HFFc6 (cell line): ENCODE measurements around the gene CISTR. TPM values are rescaled to one million over a fixed set of nuclear protein-coding genes. Genes with fewer than 3 reads are reported as not detected.

Experiments used
- DNase-seq: peaks from one replicate; pipeline ENCODE4 v3.0.0-alpha.2; 2018
- H3K27ac Mint-ChIP-seq: 2 replicates; pipeline ENCODE4 v1.8.0; 2020; ENCODE audit warnings: mild to moderate bottlenecking, mixed read lengths
- H3K27me3 Mint-ChIP-seq: 2 replicates; pipeline ENCODE4 v1.8.0; 2021; ENCODE audit warnings: mild to moderate bottlenecking, moderate library complexity, mixed read lengths; ENCODE audit not compliant: insufficient read depth
- H3K36me3 Mint-ChIP-seq: 2 replicates; pipeline ENCODE4 v1.8.0; 2021; ENCODE audit warnings: low read depth, mixed read lengths
- H3K4me1 Mint-ChIP-seq: 2 replicates; pipeline ENCODE4 v1.8.0; 2020; ENCODE audit warnings: low read depth, mixed read lengths
- H3K4me3 Mint-ChIP-seq: 2 replicates; pipeline ENCODE4 v1.8.0; 2020; ENCODE audit warnings: mild to moderate bottlenecking, moderate library complexity, mixed read lengths
- H3K9me3 Mint-ChIP-seq: 2 replicates; pipeline ENCODE4 v1.8.0; 2020; ENCODE audit warnings: mild to moderate bottlenecking, mixed read lengths
- total RNA-seq, 6 experiments: library from RNA; stranded (reverse); fragmentation: NEBNext Ultra II Directional; extraction: Animal tissue kit (Norgen Biotek cat#: 25700); gene quantifications; 2 replicates in 1 of 6; 3 replicates in 5 of 6; pipeline ENCODE4 v1.2.3, GENCODE V29; 2021
- TF ChIP-seq, protein P1 (sequence below): fragments of 200-600 bp; sonication (generic); IDR thresholded peaks from 2 replicates; pipeline ENCODE4 v1.5.0; 2021; ENCODE audit warnings: antibody characterized with exemption, mild to moderate bottlenecking

CISTR gene
- total RNA-seq, 6 experiments from 2014 or later, result not detected

DNA sequence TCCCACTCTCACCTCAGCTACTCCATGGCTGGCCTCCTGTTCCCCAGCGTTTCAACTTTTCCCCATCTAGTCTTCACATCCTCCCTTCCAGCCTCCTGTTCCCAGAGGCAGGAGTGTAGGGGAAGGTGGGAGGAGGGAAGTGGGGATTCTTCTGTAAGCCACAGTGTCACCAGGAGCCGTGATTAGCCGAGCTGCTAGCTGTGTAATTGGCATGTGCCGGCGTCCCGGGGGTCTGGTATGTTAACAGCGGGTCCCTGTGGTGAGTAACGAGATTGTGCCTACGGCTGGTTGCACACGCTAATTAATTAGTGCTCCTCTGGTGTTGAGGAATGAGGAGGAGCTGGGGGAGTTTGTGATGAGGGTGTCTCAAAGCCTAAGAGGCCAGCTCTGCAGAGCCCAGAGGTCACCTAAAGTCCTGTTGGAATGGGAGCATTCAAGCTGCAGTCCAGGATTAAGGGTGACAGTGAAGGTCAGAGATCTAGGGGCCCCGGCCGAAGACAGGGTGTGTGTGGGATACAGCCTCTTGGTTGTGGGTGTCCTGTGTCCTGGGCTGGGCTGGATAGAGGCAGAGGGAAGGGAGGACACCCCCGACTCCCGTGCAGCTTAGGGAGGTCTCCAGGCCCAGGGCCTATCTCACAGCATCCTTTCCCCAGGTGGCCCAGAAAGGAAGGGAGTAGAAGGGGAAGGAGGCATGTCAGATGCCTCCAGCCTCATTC lies 14.5 kb downstream of the CISTR start:
- Mint-ChIP-seq H3K4me1 (peaks cover 16% of the 10 kb centered on the region), H3K9me3 (no peaks in the 10 kb centered on the region), H3K27me3 (peaks cover 44% of the 10 kb centered on the region), H3K36me3 (no peaks in the 10 kb centered on the region), H3K4me3 (no peak overlapping the region), H3K27ac (no peak overlapping the region)
- no peak for DNase-seq
- TF ChIP-seq, protein P1, sequence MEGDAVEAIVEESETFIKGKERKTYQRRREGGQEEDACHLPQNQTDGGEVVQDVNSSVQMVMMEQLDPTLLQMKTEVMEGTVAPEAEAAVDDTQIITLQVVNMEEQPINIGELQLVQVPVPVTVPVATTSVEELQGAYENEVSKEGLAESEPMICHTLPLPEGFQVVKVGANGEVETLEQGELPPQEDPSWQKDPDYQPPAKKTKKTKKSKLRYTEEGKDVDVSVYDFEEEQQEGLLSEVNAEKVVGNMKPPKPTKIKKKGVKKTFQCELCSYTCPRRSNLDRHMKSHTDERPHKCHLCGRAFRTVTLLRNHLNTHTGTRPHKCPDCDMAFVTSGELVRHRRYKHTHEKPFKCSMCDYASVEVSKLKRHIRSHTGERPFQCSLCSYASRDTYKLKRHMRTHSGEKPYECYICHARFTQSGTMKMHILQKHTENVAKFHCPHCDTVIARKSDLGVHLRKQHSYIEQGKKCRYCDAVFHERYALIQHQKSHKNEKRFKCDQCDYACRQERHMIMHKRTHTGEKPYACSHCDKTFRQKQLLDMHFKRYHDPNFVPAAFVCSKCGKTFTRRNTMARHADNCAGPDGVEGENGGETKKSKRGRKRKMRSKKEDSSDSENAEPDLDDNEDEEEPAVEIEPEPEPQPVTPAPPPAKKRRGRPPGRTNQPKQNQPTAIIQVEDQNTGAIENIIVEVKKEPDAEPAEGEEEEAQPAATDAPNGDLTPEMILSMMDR, result no peak

DNA sequence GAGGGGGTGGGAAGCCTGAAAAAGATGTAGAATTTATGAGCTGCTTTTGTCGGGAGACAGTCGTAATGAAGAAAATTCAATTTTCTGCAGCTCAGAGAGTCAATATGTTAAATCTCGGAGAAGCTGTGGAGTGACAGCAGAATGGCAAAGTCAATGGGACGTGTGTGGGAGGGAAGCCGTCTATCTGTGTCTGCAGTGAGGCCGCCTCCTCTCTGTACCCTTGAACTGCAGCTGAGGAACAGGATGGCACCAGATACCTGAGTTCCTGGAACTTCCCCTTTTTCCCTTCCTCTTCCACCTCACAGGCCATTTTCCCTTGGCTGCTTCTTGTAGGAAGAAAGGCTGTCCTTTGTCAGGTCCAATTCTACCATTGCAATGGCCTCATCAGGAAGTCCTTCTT lies 15.2 kb downstream of the CISTR start:
- peaks cover 39% of the 10 kb centered on the region for H3K27me3 Mint-ChIP-seq
- H3K9me3 Mint-ChIP-seq, result no peaks in the 10 kb centered on the region
- H3K27ac Mint-ChIP-seq, result no peak overlapping the region
- H3K4me1 Mint-ChIP-seq, result peaks cover 16% of the 10 kb centered on the region
- no peaks in the 10 kb centered on the region for H3K36me3 Mint-ChIP-seq
- TF ChIP-seq, protein P1, result no peak
- no peak for DNase-seq
- H3K4me3 Mint-ChIP-seq, result no peak overlapping the region

DNA sequence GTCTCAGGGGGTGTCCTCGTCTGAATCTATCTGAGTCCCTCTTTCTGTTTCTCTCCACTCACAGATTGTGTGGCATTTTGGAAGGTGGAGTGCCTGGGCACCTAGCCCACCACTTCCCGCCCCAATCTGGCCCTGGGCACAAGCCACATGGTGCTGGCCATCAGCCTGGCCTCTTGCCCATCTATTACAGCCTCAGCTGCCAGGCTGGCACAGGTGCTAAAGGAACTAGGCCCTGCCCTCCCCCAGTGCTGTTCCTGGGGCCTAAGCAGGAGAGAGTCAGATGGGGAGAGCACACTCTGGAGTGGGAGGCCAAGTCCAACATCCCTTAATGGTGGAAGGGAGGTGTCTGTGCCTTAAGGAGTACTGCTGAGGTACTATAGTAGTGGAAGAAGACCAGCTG lies 16.2 kb downstream of the CISTR start:
- H3K27me3 Mint-ChIP-seq, result peaks cover 39% of the 10 kb centered on the region
- H3K4me1 Mint-ChIP-seq, result peaks cover 16% of the 10 kb centered on the region
- DNase-seq, result no peak
- no peaks in the 10 kb centered on the region for H3K9me3 Mint-ChIP-seq
- TF ChIP-seq, protein P1, result no peak
- H3K36me3 Mint-ChIP-seq, result no peaks in the 10 kb centered on the region
- H3K4me3 Mint-ChIP-seq, result no peak overlapping the region
- no peak overlapping the region for H3K27ac Mint-ChIP-seq

DNA sequence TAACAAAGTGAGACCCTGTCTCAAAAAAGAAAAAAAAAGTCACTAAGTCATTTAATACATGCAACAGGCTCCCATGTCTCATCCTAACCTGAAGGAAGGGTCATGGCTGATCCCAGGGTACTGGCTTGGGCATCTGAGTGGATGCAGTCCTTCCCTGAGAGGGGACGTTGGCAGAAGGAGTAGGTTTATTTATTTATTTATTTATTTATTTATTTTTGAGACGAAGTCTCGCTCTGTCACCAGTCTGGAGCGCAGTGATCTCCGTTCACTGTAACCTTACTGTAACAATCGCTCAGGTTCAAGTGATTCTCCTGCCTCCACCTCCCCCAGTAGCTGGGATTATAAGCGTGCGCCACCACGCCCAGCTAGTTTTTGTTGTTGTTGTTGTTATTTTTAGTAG lies 17.4 kb downstream of the CISTR start:
- peaks cover 16% of the 10 kb centered on the region for H3K4me1 Mint-ChIP-seq
- H3K27me3 Mint-ChIP-seq, result peaks cover 36% of the 10 kb centered on the region
- H3K9me3 Mint-ChIP-seq, result no peaks in the 10 kb centered on the region
- no peak for DNase-seq
- no peak overlapping the region for H3K27ac Mint-ChIP-seq
- H3K36me3 Mint-ChIP-seq, result no peaks in the 10 kb centered on the region
- no peak overlapping the region for H3K4me3 Mint-ChIP-seq
- TF ChIP-seq, protein P1, result no peak

DNA sequence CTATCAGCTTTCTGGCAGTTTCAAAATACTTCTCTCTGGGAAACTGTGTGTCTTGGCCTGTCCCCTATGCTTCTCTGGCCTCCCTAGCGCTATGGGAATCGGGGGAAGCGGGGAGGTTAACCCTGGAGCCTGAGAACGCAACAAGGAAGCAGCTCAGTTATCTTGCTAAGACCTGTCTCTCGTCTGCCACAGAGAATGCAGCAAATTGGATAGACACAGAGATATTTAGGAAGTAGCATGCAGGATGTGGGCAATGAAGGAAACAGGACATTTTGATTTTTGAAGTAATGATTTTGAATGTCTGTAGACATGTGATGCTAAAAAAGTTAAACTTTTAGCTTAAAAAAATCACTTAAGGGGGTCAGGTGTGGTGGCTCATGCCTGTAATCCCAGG lies 18.0 kb downstream of the CISTR start:
- DNase-seq, result no peak
- H3K27ac Mint-ChIP-seq, result no peak overlapping the region
- H3K4me3 Mint-ChIP-seq, result no peak overlapping the region
- H3K27me3 Mint-ChIP-seq, result peaks cover 32% of the 10 kb centered on the region
- no peaks in the 10 kb centered on the region for H3K36me3 Mint-ChIP-seq
- H3K4me1 Mint-ChIP-seq, result peaks cover 16% of the 10 kb centered on the region
- TF ChIP-seq, protein P1, result no peak
- no peaks in the 10 kb centered on the region for H3K9me3 Mint-ChIP-seq
